NT2/D1 (cell line): ENCODE data around the gene PEX10.

ENCODE experiments used
- DNase-seq: peaks from one replicate; pipeline ENCODE4 v3.0.0-alpha.2; 2011; ENCODE audit warnings: low read depth, low spot score
- H3K27me3 ChIP-seq: 2 replicates; pipeline ENCODE4 v1.6.0; 2011; ENCODE audit warnings: mild to moderate bottlenecking; ENCODE audit not compliant: insufficient read length, insufficient read depth
- H3K36me3 ChIP-seq: 2 replicates; pipeline ENCODE4 v1.6.1; 2011; ENCODE audit warnings: mild to moderate bottlenecking, low read length, mixed read lengths; ENCODE audit not compliant: insufficient read depth, insufficient read length
- H3K4me1 ChIP-seq: 2 replicates; pipeline ENCODE4 v1.5.1; 2011; ENCODE audit not compliant: insufficient read depth, insufficient read length
- H3K4me3 ChIP-seq: 2 replicates; pipeline ENCODE4 v1.5.1; 2011; ENCODE audit warnings: low read depth; ENCODE audit not compliant: insufficient read length
- H3K9ac ChIP-seq: 2 replicates; pipeline ENCODE4 v1.6.0; 2011; ENCODE audit warnings: low read depth; ENCODE audit not compliant: insufficient read length
- H3K9me3 ChIP-seq: 2 replicates; pipeline ENCODE4 v1.5.1; 2011; ENCODE audit warnings: mild to moderate bottlenecking, low read length; ENCODE audit not compliant: insufficient read depth
- SUZ12 ChIP-seq: IDR thresholded peaks from 2 replicates; pipeline ENCODE4 v1.6.1; 2011; ENCODE audit not compliant: insufficient read length, insufficient read depth; ENCODE audit errors: extremely low read depth
- YY1 ChIP-seq: IDR thresholded peaks from 2 replicates; pipeline ENCODE4 v1.6.1; 2011; ENCODE audit not compliant: insufficient read length, insufficient read depth
- ZNF274 ChIP-seq: IDR thresholded peaks from 2 replicates; pipeline ENCODE4 v1.6.1; 2011; ENCODE audit warnings: mild to moderate bottlenecking, low read depth, low read length

Gene PEX10

GRCh38 chr1:2431518-2431917, 19.2 kb upstream of the PEX10 start:
- H3K36me3 ChIP-seq = no peaks in the 10 kb centered on the region
- no peak overlapping the region for H3K9ac ChIP-seq
- peaks cover 4% of the 10 kb centered on the region for H3K27me3 ChIP-seq
- TF ChIP-seq SUZ12 (no peak), YY1 (no peak)
- no peak for DNase-seq
- no peak overlapping the region for H3K4me3 ChIP-seq
- peaks cover 16% of the 10 kb centered on the region; the same call in 1 of the 2 replicates for H3K9me3 ChIP-seq
- H3K4me1 ChIP-seq = peaks cover 10% of the 10 kb centered on the region

DNA sequence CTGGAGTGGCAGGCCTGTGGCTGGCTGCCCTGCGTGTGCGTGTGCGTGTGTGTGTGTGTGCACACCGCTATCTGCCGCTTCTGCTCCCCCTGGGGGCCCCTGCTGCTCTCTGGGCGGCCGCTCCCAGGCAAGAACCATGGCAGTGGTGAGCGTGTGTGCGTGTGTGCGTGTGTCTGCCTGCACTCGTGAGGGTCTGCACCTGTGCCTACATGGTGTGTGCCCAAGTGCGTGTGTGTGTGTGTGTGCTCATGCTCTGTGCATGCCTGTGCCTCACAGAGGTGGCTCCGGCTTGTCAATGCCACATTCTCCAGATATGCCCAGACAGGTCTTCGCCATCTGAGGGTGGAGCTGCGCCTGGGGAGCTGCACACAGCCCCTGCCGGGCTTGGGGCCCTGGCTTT, 18.7 kb upstream of the PEX10 start:
- Histone ChIP-seq H3K27me3 (peaks cover 4% of the 10 kb centered on the region), H3K4me1 (peaks cover 10% of the 10 kb centered on the region), H3K4me3 (no peak overlapping the region), H3K36me3 (no peaks in the 10 kb centered on the region), H3K9me3 (peaks cover 16% of the 10 kb centered on the region; the same call in 1 of the 2 replicates), H3K9ac (no peak overlapping the region)
- no peak for DNase-seq
- TF ChIP-seq YY1 (no peak), SUZ12 (no peak), ZNF274 (no peak)

GRCh38 chr1:2430592-2430973, 18.2 kb upstream of the PEX10 start:
- H3K4me3 ChIP-seq = no peak overlapping the region
- H3K9me3 ChIP-seq = peaks cover 16% of the 10 kb centered on the region; the same call in 1 of the 2 replicates
- H3K27me3 ChIP-seq = peaks cover 8% of the 10 kb centered on the region
- H3K9ac ChIP-seq = no peak overlapping the region
- peaks cover 10% of the 10 kb centered on the region for H3K4me1 ChIP-seq
- TF ChIP-seq ZNF274 = no peak
- no peak for TF ChIP-seq YY1
- no peak for TF ChIP-seq SUZ12
- no peaks in the 10 kb centered on the region for H3K36me3 ChIP-seq
- DNase-seq = no peak

DNA sequence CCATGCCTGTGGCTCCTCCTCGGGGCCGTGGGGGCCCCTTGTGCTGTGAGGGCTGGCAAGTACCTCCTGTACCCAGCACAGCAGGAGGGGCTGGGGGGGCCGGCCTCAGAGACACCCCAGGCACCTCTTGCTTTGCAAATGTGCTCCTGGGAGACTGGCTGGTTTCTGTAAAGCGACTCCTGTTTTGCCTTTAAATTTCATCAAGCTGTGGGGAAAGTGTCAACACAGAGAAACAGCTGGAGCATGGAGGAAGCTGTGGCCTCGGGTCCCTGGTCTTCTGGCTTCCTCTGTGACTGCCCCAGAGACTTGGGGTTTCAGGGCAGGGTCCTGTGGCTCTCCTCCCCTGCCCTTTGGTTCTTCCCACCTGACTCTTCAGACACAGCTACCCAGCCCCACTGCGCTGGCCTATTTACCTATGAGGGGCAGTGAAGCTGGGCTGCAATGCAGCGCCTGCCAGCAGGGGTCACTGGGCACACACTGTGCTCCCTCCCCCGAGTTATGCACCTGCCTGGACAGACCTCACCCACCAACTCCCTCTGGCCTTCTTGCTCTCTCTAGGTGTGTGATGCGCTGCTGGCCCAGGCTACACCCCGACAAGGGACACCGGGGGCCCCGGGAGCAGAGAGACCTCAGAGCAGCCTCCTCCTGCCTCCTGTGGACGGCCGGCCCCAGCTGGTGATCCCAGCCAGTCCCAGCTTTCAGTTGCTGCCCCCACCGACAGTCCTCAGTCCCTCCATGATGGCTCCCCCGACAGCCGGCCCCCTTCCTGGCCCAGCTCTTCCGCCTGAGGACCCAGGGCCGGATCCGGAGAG, 17.6 kb upstream of the PEX10 start:
- no peak for DNase-seq
- Histone ChIP-seq H3K4me3 (no peak overlapping the region), H3K9me3 (peaks cover 16% of the 10 kb centered on the region; the same call in 1 of the 2 replicates), H3K27me3 (peaks cover 8% of the 10 kb centered on the region), H3K4me1 (peaks cover 10% of the 10 kb centered on the region), H3K36me3 (no peaks in the 10 kb centered on the region), H3K9ac (no peak overlapping the region)
- no peak for TF ChIP-seq ZNF274
- no peak for TF ChIP-seq YY1
- TF ChIP-seq SUZ12 = no peak

- DNase-seq = no peak
- peaks cover 9% of the 10 kb centered on the region for H3K27me3 ChIP-seq
- H3K4me1 ChIP-seq = peaks cover 10% of the 10 kb centered on the region
- H3K9ac ChIP-seq = no peak overlapping the region
- no peaks in the 10 kb centered on the region for H3K36me3 ChIP-seq
- H3K4me3 ChIP-seq = no peak overlapping the region
- TF ChIP-seq YY1 = no peak
- TF ChIP-seq ZNF274 = no peak
- no peak for TF ChIP-seq SUZ12
- peaks cover 19% of the 10 kb centered on the region for H3K9me3 ChIP-seq
These were observed 16.1 kb upstream of the PEX10 start for GRCh38 chr1:2428490-2428889.

DNA sequence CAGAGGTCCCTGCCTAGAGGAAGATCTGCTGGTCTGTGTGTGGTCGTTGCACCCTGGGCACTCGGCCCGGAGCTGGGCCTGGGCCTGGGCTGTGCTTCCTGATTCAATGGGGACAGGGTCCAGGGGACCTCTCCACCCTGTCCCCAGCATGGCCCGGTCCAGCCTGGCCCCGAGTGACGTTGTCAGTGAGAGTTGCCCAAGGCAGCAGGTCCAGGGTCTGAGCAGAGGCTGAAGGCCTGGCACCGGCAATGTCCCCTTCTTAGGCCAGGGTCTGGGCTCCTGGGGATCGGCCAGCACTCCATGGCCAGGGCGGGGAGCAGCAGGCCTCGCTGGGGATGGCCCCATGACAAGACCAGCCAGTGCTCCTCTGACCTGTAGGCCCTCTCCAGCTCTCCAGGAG, 15.6 kb upstream of the PEX10 start:
- TF ChIP-seq YY1 = no peak
- no peak for TF ChIP-seq ZNF274
- Histone ChIP-seq H3K27me3 (peaks cover 9% of the 10 kb centered on the region), H3K4me3 (no peak overlapping the region), H3K36me3 (no peaks in the 10 kb centered on the region), H3K9ac (no peak overlapping the region), H3K9me3 (peaks cover 24% of the 10 kb centered on the region), H3K4me1 (peaks cover 10% of the 10 kb centered on the region)
- no peak for DNase-seq

DNA sequence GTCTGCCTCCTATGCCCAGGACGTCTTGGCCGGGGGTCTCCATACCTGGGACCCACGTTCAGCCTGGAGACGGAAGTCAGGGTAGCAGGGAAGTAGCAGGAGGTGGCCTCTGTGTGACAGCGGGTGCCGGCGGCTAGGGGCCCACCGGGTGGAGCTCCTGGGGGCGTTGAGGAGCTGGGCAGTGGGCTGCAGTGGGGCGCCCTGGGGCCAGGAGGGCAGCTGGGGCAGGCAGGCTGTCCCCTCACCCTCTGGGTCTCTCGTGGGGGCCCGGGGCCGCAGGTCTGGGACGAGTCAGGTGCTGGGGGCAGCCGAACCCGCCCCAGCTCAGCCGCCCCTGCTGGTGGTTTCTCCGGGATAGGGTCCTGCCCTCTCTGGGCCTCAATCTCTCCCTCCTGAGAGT, 14.7 kb upstream of the PEX10 start:
- DNase-seq = no peak
- Histone ChIP-seq H3K4me3 (no peak overlapping the region), H3K9me3 (peaks cover 29% of the 10 kb centered on the region), H3K9ac (no peak overlapping the region), H3K4me1 (peaks cover 6% of the 10 kb centered on the region), H3K36me3 (no peaks in the 10 kb centered on the region), H3K27me3 (peaks cover 16% of the 10 kb centered on the region)
- TF ChIP-seq YY1 (no peak), ZNF274 (no peak), SUZ12 (no peak)

DNA sequence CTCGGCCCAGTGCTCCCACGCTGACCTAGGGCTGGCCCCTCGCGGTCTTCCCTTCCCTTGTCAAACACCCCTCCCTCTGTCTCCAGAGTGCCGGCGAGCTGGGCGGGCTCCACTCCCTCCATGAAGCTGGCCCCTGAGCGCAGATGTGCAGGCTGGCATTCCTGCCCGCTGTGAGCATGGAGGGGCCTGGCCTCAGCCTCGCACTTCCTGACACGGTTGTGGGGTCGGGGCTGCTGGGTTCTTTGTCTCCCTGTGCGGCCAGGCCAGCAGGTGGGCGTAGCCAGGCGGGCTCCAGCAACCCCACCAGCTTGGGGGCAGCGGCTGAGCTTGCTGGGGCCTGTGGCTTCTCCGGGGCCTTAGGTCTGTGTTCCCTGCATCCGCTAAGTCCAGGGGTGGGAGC, 14.2 kb upstream of the PEX10 start:
- no peaks in the 10 kb centered on the region for H3K36me3 ChIP-seq
- DNase-seq = no peak
- no peak overlapping the region for H3K4me3 ChIP-seq
- peaks cover 16% of the 10 kb centered on the region for H3K27me3 ChIP-seq
- H3K4me1 ChIP-seq = peaks cover 2% of the 10 kb centered on the region
- H3K9ac ChIP-seq = no peak overlapping the region
- TF ChIP-seq SUZ12 (no peak), YY1 (no peak), ZNF274 (no peak)
- peaks cover 29% of the 10 kb centered on the region for H3K9me3 ChIP-seq
